Caco-2 (cell line): ENCODE data around the gene GRAMD1A. TPM values are rescaled to one million over a fixed set of nuclear protein-coding genes. Genes with fewer than 3 reads are reported as not detected.
A peak's percentile ranks its signal among the peaks of the same experiment; 100 is the strongest.

Source experiments
- BruUV-seq: library from RNA; stranded (reverse); fragments of 400-500 nt; replicated peaks from 2 replicates; lab custom pipeline; 2021; lab: Mats Ljungman, UMichigan
- CTCF ChIA-PET: fragments of 300-600 bp; sonication (Branson Sonifier 250); formaldehyde crosslinking; loops from one replicate; lab custom pipeline; 2022; ENCODE audit warnings: antibody characterized with exemption; lab: Charles Lee
- POLR2A ChIA-PET: fragments of 300-600 bp; sonication (Branson Sonifier 250); formaldehyde crosslinking; loops from one replicate; lab custom pipeline; 2022; ENCODE audit warnings: antibody characterized with exemption; lab: Charles Lee
- DNase-seq, 2 experiments: peaks; one replicate each; pipeline versions ENCODE4 v3.0.0 to v3.0.0-alpha.2; 2020 to 2022
- H3K27me3 ChIP-seq: replicated peaks from 2 replicates; pipeline ENCODE4 v1.6.0; 2011; ENCODE audit warnings: low read length; ENCODE audit not compliant: control insufficient read depth, insufficient read depth
- H3K36me3 ChIP-seq: 2 replicates; pipeline ENCODE4 v1.5.1; 2011; ENCODE audit warnings: low read length; ENCODE audit not compliant: control insufficient read depth, insufficient read depth
- H3K4me1 ChIP-seq: fragments of 250-450 bp; sonication (Bioruptor Pico); 2 replicates; pipeline ENCODE4 v1.5.1; 2020; ENCODE audit warnings: mild to moderate bottlenecking
- H3K4me3 ChIP-seq: 2 replicates; pipeline ENCODE4 v1.5.1; 2011; ENCODE audit warnings: low read depth, mild to moderate bottlenecking, control low read depth, low read length
- H3K9me3 ChIP-seq: fragments of 250-450 bp; sonication (Bioruptor Pico); 2 replicates; pipeline ENCODE4 v1.5.1; 2020; ENCODE audit warnings: mild to moderate bottlenecking, moderate library complexity
- H3K27ac Mint-ChIP-seq: one replicate; pipeline ENCODE4 v1.8.0; 2022; ENCODE audit warnings: mixed read lengths; ENCODE audit not compliant: unreplicated experiment
- H3K27me3 Mint-ChIP-seq: one replicate; pipeline ENCODE4 v1.8.0; 2022; ENCODE audit warnings: mixed read lengths; ENCODE audit not compliant: insufficient read depth, unreplicated experiment
- H3K36me3 Mint-ChIP-seq: one replicate; pipeline ENCODE4 v1.8.0; 2022; ENCODE audit warnings: mild to moderate bottlenecking, mixed read lengths; ENCODE audit not compliant: insufficient read depth, unreplicated experiment
- H3K4me1 Mint-ChIP-seq: one replicate; pipeline ENCODE4 v1.8.0; 2022; ENCODE audit warnings: low read depth, mixed read lengths; ENCODE audit not compliant: unreplicated experiment
- H3K4me3 Mint-ChIP-seq: one replicate; pipeline ENCODE4 v1.8.0; 2022; ENCODE audit warnings: mild to moderate bottlenecking, moderate library complexity, mixed read lengths; ENCODE audit not compliant: unreplicated experiment
- H3K9me3 Mint-ChIP-seq: one replicate; pipeline ENCODE4 v1.8.0; 2022; ENCODE audit warnings: mixed read lengths; ENCODE audit not compliant: unreplicated experiment
- intact Hi-C: fragments of 100-400 bp; cut with micrococcal nuclease; formaldehyde crosslinking; loops from one replicate; pipeline ENCODE4 v1.10.0; 2022; ENCODE audit not compliant: unreplicated experiment
- total RNA-seq: library from RNA; stranded (reverse); gene quantifications from 2 replicates; pipeline ENCODE4 v1.2.3, GENCODE V29; 2022
- TF ChIP-seq, protein P1 (sequence below), 2 experiments: fragments of 200-600 bp in 1 of 2; IDR thresholded peaks; 1 replicate in 1 of 2; 2 replicates in 1 of 2; pipeline versions ENCODE4 v1.5.1 to v1.8.0; 2011 to 2022; ENCODE audit warnings: antibody characterized with exemption in 1 of 2, control low read depth in 1 of 2, inconsistent platforms in 1 of 2, low read depth in 1 of 2, low read length in 1 of 2, mild to moderate bottlenecking in 1 of 2, moderate library complexity in 1 of 2; ENCODE audit not compliant: insufficient read depth in 1 of 2, severe bottlenecking in 1 of 2, unreplicated experiment in 1 of 2

GRAMD1A gene
- total RNA-seq, 1 experiment from 2014 or later, result 110 TPM

DNA sequence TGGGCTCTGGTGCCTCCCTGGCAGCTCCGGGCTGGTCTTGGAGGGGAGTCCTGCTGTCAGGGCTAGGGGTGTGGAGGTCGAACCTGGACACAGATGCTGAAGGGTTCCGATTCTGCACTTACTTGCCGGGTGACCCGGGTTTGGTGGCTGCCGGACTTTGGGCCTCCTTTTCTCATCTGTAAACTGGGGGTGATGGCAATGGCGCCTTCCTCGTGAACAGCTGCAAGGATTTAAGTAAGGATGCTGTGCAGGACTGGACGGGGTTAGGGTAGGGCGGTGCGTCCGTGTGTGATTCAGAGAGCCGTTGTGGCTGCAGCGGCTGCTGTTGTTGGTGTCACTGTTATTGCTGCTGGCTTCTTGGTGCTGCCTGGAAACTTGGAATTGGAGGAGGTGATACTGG, 43.8 kb downstream of the GRAMD1A start:
- no TSS peak for BruUV-seq
- Histone ChIP-seq H3K4me3 (no peak overlapping the region), H3K27me3 (no peaks in the 10 kb centered on the region), H3K9me3 (no peaks in the 10 kb centered on the region), H3K4me1 (peaks cover 36% of the 10 kb centered on the region), H3K36me3 (peaks cover 2% of the 10 kb centered on the region; the same call in 1 of the 2 replicates)
- no peak overlapping the region for H3K4me3 Mint-ChIP-seq
- H3K27me3 Mint-ChIP-seq, result no peaks in the 10 kb centered on the region
- TF ChIP-seq, protein P1, sequence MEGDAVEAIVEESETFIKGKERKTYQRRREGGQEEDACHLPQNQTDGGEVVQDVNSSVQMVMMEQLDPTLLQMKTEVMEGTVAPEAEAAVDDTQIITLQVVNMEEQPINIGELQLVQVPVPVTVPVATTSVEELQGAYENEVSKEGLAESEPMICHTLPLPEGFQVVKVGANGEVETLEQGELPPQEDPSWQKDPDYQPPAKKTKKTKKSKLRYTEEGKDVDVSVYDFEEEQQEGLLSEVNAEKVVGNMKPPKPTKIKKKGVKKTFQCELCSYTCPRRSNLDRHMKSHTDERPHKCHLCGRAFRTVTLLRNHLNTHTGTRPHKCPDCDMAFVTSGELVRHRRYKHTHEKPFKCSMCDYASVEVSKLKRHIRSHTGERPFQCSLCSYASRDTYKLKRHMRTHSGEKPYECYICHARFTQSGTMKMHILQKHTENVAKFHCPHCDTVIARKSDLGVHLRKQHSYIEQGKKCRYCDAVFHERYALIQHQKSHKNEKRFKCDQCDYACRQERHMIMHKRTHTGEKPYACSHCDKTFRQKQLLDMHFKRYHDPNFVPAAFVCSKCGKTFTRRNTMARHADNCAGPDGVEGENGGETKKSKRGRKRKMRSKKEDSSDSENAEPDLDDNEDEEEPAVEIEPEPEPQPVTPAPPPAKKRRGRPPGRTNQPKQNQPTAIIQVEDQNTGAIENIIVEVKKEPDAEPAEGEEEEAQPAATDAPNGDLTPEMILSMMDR (IDR thresholded peaks at IDR 0.05; ENCODE audit: insufficient read depth in 1 of 2, low read depth in 1 of 2, low read length in 1 of 2, severe bottlenecking in 1 of 2, unreplicated experiment in 1 of 2), result no peak
- ChIA-PET POLR2A (interaction anchor here (1.4 kb wide), 1 partner anchor 37 kb away, joined by 4 read pairs; no protein-coding TSS in a partner anchor), CTCF (interaction anchor here (0.6 to 1.3 kb wide), 4 partner anchors 12 to 117 kb away, joined by 3 to 7 read pairs (median 3); no protein-coding TSS in a partner anchor)
- no peaks in the 10 kb centered on the region for H3K9me3 Mint-ChIP-seq
- intact Hi-C loops, result loop anchor here (10.0 kb wide), 1 partner anchor 199 kb away; no protein-coding TSS in a partner anchor
- H3K4me1 Mint-ChIP-seq, result peaks cover 25% of the 10 kb centered on the region
- H3K36me3 Mint-ChIP-seq, result peaks cover 25% of the 10 kb centered on the region
- DNase-seq, result no peak
- H3K27ac Mint-ChIP-seq, result no peak overlapping the region

DNA sequence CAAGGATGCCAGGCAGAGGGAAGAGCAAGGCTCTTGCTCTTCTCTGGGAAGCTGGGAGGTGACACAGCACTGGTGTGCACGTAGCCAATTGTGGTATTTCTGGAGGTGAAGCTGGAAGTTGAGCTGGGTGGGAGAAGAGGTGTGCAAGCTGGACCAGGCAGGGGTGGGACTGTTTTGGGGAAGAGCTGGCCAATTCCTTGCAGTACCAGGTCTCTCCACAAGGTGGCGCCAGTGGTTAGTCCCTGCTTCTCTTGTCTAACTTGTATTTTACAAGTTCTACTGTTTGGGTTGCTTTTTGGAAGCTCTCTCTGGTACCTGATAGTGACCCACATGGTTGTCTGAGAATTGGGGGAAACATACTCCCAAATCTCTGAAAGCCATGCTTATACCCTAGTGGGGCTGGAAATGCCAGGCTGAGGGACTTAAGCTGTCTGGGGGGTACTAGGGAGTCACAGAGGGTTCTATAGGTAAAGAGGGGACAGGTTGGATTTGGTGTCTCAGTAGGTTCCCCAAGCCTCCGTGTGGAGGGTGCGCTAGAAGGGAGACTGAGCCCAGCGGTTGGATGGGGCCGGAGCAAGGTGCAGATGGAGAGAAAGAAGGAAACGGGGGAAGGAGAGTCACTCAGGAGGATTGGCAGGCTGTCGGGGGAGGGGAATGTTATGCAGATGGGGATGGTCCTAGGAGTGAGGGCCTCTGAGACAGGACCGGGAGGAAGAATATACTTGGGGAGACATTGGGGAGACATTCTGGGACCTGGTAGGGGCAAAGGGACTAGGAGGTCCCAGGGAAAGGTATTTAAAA, 44.4 kb downstream of the GRAMD1A start:
- TF ChIP-seq, protein P1 (IDR thresholded peaks at IDR 0.05; ENCODE audit: insufficient read depth in 1 of 2, low read depth in 1 of 2, low read length in 1 of 2, severe bottlenecking in 1 of 2, unreplicated experiment in 1 of 2), result peak; percentile 88 to 99
- Mint-ChIP-seq H3K4me1 (peaks cover 25% of the 10 kb centered on the region), H3K9me3 (no peaks in the 10 kb centered on the region), H3K36me3 (peaks cover 25% of the 10 kb centered on the region), H3K27me3 (no peaks in the 10 kb centered on the region), H3K27ac (no peak overlapping the region), H3K4me3 (no peak overlapping the region)
- ChIA-PET CTCF (interaction anchor here (0.5 to 1.3 kb wide), 7 partner anchors 9 to 117 kb away, joined by 3 to 7 read pairs (median 3); no protein-coding TSS in a partner anchor), POLR2A (interaction anchor here (1.4 kb wide), 1 partner anchor 38 kb away, joined by 4 read pairs; no protein-coding TSS in a partner anchor)
- H3K4me3 ChIP-seq, result no peak overlapping the region
- peaks cover 36% of the 10 kb centered on the region for H3K4me1 ChIP-seq
- peak in 1 of 2 experiments; percentile 68 for DNase-seq
- intact Hi-C loops, result loop anchor here (10.0 kb wide), 1 partner anchor 200 kb away; no protein-coding TSS in a partner anchor
- no peaks in the 10 kb centered on the region for H3K27me3 ChIP-seq
- H3K36me3 ChIP-seq, result peaks cover 2% of the 10 kb centered on the region; the same call in 1 of the 2 replicates
- H3K9me3 ChIP-seq, result no peaks in the 10 kb centered on the region
- no TSS peak for BruUV-seq

DNA sequence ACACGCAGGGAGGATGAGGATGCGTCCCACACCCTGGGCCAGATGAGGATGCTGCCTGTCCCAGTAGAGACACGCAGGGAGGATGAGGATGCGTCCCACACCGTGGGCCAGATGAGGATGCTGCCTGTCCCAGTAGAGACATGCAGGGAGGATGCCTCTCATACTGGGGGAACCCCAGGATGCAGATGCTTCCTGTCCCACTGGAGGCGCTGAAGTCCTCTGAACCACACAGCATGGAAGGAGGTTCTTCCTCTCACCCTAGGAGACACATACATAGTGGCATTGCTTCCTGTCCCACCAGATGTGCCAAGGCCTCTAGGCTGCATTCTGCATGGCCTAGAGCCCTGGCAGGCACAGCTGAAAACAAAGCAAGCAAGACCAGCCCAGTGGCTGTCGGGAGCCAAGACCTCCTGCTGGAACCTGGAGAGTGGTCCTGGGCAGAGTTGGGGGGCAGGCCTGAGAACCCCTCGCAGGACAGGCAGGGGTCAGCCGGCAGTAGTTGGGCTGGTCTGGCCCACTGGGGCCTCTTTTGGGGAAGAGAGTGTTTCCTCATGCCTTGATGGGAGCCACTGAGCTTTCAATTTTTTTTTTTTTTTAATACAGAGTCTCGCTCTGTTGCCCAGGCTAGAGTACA, 45.7 kb downstream of the GRAMD1A start:
- H3K27me3 Mint-ChIP-seq, result no peaks in the 10 kb centered on the region
- no peak overlapping the region for H3K4me3 ChIP-seq
- peaks cover 26% of the 10 kb centered on the region for H3K4me1 ChIP-seq
- intact Hi-C loops, result loop anchor here (10.0 kb wide), 1 partner anchor 201 kb away; no protein-coding TSS in a partner anchor
- H3K36me3 ChIP-seq, result peaks cover 2% of the 10 kb centered on the region; the same call in 1 of the 2 replicates
- H3K4me3 Mint-ChIP-seq, result no peak overlapping the region
- TF ChIP-seq, protein P1 (IDR thresholded peaks at IDR 0.05; ENCODE audit: insufficient read depth in 1 of 2, low read depth in 1 of 2, low read length in 1 of 2, severe bottlenecking in 1 of 2, unreplicated experiment in 1 of 2), result no peak
- CTCF ChIA-PET, result interaction anchor here (1.0 kb wide), 1 partner anchor 10 kb away, joined by 6 read pairs; no protein-coding TSS in a partner anchor
- no peaks in the 10 kb centered on the region for H3K9me3 ChIP-seq
- H3K4me1 Mint-ChIP-seq, result peaks cover 18% of the 10 kb centered on the region
- peaks cover 25% of the 10 kb centered on the region for H3K36me3 Mint-ChIP-seq
- no peaks in the 10 kb centered on the region for H3K9me3 Mint-ChIP-seq
- BruUV-seq, result no TSS peak
- POLR2A ChIA-PET, result no interaction called here
- H3K27me3 ChIP-seq, result no peaks in the 10 kb centered on the region
- H3K27ac Mint-ChIP-seq, result no peak overlapping the region
- no peak for DNase-seq
